Measurements from ENCODE around the gene ZNF37A.
"Not testable (repeated sequence)": the region's sequence is repeated elsewhere in the genome, so short reads cannot be mapped to it uniquely, and the experiment has no call there.

Gene ZNF37A

DNA sequence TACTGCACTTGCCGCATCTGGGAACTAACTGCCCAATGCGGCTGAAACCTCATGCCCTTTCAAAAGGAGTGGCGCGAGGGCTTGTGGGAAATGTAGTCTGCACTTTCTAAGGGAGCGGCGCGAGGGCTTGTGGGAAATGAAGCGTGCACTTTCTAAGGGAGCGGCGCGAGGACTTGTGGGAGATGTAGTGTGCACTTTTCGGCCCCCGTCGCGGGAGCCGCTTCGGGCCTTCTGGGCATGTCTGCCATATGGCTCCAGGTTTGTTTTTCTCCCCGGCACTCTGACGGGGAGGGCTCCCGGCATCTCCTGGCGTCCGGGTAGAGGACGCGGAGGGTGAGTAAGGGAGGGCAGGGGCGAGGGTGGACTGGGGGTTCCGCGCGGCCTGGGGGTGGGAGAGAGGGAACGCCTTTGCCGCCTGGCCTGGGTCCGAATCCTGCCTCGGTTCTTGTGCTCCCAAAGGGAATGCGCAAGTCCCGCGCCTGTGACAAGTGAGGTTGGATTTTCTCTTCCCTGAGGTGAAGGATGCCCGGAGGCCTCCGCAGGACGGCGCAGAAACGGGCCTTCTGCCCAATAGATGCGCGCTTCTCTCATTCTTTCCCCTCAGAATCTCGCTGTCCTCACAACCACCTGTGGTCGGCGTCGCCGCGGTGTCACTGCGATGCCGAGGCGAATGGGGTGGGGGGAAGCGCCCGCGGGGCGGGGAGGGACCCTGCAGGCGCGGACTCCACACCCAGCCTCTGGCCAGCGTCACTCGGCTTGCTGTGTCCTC is at the start of gene ZNF37A:
Gene ZNF37A (plus strand): TSS at position 180 of the 769 bp plus-strand sequence. CDS start 2,281 bp downstream, outside the sequence.
- peak; percentile 78 to 88 (median 82) for DNase-seq (ENCODE audit: low read depth in 3 of 3)

DNA sequence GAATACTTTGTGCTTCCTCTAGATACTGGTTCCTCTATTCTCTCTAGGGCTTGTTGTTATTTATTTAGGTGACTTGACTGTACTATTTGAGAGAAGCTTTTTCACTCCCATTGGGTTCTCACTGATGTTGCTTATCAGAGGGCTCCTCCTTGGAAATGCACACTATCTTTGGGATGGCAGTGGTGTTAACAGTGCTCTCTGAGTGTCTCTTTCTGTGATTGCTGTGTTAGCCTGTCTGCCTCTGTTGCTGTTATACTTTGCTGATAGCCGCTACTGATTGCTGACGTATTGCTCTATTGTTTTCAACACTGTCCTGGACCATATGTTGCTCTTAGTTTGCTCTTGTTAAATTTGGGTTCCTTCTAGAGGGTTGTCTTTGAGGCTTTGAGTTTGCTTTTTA is 49.0 kb upstream of the ZNF37A start:
- no peak for DNase-seq (ENCODE audit: low read depth in 3 of 3)

DNA sequence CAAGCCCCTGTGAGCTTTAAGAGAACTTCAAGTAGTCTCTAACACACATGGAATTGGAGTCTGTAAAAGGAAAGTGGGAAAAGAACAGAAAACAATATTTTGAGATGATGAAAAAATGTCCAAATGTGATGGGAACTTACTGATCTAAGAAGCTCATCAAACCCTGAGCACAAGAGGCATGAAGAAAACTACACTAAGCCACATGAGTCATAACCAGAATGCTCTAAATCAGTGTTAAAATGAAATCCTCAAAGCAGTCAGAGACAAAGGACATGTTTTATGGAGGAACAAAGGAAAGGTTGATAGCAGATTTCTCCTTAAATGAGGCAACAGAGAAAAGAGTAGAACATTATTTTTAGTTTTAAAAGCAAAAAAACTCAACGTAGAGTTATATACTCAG is 46.5 kb upstream of the ZNF37A start:
- no peak for DNase-seq (ENCODE audit: low read depth in 3 of 3)

DNA sequence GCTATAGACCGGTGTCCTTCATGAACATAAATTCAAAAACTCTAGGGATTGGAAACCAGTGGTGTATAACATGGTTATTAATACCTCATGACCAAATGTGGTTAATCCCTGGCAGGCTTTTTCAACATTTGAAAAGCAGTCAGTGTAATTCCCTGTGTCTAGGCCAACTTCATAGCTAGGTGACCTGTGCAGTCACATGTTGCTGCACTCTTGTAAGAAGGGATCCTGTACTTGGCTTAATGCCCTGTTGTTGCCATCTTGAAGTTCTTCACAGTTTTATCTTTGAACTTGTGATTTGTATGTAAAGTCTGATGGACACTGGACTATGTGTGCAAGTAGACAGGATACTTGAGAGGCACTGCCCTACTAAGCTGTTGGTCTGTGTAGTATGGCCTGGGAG is 43.9 kb upstream of the ZNF37A start:
- DNase-seq (ENCODE audit: low read depth in 3 of 3): no peak

DNA sequence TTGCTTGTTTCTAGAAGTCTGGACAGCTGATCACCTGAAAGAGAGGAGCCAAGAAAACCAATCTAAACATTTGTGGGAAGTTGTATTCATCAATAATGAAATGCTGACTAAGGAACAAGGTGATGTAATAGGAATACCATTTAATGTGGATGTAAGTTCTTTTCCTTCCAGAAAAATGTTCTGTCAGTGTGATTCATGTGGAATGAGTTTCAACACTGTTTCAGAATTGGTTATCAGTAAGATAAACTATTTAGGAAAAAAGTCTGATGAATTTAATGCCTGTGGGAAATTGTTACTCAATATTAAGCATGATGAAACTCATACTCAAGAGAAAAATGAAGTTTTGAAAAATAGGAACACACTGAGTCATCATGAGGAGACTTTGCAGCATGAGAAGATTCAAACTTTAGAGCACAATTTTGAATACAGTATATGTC is 39.8 kb upstream of the ZNF37A start:
- no peak for DNase-seq (ENCODE audit: low read depth in 3 of 3)

DNA sequence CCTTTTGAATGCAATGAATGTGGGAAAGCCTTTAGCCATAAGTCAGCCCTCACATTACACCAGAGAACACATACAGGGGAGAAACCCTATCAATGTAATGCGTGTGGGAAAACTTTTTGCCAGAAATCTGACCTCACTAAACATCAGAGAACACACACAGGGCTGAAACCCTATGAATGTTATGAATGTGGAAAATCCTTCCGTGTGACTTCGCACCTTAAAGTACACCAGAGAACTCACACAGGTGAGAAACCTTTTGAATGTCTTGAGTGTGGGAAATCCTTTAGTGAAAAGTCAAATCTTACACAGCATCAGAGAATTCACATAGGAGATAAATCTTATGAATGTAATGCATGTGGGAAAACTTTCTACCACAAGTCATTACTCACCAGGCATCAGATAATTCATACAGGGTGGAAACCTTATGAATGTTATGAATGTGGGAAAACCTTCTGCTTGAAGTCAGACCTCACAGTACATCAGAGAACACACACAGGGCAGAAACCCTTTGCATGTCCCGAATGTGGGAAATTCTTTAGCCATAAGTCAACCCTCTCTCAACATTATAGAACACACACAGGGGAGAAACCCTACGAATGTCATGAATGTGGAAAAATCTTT is 38.8 kb upstream of the ZNF37A start:
- DNase-seq (ENCODE audit: low read depth in 3 of 3): not testable (repeated sequence)

DNA sequence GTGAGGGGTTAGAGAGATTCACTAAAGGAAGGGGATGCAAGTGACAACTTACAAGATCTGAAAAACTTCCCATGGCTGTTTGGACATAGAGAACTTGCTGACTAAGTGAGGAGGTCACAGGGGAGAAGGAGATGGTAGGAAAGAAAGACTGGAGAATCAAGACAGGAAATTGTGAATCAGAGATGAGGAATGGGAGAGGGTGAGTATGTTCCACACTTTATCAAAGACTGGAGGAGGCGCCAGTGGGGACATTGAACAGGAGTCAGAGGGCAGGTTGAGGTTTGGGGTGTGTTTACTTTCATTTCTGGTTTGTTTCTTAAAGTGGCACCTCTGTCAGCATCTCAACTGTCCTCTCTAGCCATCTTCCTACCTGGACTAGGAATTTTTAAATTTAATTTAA is 24.5 kb upstream of the ZNF37A start:
- not testable (repeated sequence) for DNase-seq (ENCODE audit: low read depth in 3 of 3)

DNA sequence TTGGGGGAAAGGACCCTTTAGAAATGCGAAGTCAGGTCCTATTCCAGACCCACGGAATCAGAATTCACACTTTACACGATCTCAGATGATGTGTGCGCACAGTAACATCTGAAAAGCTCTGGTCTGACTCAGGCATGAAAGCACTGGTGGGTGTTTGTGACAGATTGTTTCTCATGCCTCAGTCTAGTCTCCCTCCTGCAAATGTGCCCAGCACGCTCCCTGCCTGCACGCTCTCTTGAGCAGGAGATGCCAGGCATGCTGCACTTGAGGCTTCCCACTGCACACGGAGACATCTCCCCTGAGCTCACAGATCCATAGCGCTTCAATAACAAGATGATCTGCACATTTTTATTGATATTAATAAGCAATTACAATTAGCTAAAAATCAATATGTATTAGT is 23.6 kb upstream of the ZNF37A start:
- no peak for DNase-seq (ENCODE audit: low read depth in 3 of 3)

DNA sequence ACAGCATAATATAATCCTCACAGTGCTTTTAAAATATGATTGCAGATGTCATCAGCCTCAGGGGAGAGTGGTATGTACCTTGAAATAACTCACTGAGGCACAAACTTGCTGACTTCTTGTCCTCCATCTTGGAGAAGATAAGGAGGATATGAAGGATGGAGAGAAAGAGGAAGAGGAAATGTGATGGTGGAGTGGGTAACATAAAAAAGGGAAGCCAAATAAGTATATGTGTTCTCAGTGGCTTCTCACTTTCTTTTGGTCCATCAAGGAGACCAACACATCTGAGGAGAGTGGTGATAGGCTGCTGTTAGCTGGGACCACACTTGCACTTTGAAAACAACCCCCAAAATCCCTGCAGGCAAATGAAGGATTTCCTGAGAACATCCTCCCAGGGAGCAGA is 21.6 kb upstream of the ZNF37A start:
- no peak for DNase-seq (ENCODE audit: low read depth in 3 of 3)

DNA sequence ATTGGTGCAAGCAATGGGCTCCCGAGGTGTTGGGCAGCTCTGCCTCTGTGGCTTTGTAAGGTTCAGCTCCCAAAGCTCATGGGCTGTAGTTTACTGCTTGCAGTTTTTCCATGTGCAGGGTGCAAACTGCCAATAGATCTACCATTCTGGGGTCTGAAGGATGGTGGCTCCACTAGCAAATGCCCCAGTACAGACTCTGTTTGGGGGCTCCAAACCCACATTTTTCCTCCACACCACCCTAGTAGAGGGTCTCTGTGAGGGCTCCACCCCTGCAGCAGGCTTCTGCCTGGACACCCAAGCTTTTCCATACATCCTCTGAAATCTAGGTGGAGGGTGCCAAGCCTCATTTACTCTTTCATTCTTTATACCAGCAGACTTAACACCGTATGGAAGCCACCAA is 17.4 kb upstream of the ZNF37A start:
- DNase-seq (ENCODE audit: low read depth in 3 of 3): no peak

DNA sequence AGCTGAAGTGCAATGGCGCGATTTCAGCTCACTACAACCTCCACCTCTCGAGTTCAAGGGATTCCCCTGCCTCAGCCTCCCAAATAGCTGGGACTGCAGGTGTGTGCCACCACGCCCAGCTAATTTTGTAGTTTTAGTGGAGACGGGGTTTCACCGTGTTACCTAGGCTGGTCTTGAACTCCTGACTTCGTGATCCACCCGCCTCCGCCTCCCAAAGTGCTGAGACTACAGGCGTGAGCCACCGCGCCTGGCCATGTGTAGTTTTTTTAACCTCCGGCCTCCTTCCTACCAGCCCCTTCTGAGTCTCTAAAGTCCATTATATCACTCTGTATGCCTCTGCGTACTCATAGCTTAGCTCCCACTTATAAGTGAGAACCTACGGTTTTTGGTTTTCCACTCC is 819 bp upstream of the ZNF37A start:
- DNase-seq (ENCODE audit: low read depth in 3 of 3): not testable (repeated sequence)

DNA sequence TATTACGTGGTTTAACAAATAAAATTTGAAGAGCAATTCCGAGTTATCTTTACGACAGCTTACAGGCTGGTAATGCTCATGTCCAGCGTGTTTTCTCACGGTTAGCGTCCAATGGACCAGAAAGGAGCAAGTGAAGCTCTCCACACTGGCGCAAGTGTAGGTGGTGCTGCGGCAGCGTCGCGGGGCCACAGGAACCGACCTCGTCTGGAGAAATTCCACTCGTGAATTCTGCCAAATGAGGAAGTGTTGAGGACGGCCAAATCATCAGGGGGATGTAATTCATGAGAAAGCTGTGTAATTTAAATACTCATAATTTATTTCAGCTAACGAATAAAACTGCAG is 350 bp upstream of the ZNF37A start:
- DNase-seq (ENCODE audit: low read depth in 3 of 3): no peak

DNA sequence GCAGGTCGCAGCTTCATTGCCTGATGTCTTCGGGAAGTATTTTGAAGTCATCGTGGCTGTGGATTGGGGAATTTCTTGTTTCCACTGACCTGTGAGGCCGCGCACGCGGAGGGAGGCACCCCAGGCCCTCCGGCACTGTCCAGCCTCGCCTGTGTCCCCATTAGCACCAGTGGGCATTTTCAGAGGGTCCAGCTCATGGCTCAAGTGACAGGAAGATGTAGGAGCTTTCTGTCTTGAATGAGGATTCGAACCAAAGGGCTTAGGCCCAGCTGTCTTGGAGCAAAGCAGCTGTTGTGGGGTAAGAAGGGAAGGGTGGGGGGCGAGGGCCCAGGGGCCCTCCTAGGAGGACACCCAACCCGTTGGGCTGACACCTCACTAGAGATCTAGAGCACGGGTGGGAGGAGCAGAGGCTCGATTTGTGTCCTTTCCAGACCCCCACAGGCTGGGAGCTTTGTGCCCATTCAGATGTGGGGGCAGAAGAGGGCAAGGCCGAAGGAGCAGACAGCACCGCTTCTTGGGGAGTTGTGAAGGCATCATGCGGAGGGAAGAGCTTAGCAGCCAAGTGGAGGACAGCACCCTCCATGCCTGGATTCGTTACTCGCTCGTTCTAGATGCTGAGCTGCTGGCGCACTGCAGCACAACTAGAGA is 914 bp downstream of the ZNF37A start:
- DNase-seq (ENCODE audit: low read depth in 3 of 3): peak in 1 of 3 experiments; percentile 0

DNA sequence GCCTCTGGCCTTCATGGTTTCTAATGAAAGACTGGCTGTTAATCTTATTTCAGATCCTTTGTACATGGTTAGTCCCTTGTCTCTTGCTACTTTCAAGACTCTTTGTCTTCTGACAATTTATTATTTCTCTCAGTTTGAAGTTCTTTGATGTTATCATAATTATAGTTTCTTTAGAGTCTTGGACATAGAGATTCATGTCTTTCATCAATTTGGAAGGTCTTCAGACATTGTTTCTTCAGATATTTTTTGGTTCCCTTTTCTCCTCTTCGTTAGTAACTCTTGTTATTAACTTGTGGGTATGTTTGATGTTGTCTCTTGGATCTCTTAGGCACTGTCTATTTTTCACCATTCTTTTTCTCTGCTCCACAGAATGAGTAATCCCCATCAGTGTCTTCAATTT is 8.7 kb downstream of the ZNF37A start:
- no peak for DNase-seq (ENCODE audit: low read depth in 3 of 3)

DNA sequence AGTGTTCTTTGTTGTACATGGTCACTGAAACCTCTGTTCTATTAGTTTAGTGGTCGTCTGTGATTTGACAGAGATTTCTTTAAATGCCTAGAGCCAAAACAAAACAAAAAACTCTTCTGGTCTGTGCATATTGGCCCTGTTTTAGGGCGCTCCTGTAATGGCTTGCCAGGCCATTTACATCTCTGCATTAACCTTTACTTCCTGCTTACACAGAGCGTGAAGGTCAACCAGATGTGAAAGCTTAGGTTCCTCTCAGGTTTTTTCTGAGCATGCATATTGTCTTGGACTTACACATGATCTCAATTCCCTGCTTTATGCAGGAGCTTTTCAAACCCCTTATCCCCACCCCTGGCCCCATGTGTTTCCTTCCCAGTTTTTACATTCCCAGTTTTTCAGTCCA is 9.6 kb downstream of the ZNF37A start:
- no peak for DNase-seq (ENCODE audit: low read depth in 3 of 3)

DNA sequence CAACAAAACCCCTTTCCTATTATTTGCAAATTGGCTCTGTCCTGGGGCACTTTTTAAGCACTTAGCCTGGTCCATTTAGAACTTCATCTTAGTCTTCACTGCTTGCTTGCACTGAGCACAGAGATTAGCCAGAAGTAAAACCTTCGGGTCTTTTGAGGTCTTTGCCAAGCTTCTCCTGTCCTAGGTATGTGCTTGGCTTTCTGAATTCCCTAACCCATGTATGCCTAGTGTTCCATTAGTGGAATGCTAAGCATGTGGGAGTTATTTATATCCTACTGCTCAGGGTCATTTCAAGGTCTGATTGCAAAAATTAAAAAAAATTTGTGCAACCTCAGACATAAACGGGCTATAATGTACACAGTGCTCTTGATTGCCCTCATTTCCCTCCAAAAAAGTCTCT is 18.0 kb downstream of the ZNF37A start:
- DNase-seq (ENCODE audit: low read depth in 3 of 3): no peak

DNA sequence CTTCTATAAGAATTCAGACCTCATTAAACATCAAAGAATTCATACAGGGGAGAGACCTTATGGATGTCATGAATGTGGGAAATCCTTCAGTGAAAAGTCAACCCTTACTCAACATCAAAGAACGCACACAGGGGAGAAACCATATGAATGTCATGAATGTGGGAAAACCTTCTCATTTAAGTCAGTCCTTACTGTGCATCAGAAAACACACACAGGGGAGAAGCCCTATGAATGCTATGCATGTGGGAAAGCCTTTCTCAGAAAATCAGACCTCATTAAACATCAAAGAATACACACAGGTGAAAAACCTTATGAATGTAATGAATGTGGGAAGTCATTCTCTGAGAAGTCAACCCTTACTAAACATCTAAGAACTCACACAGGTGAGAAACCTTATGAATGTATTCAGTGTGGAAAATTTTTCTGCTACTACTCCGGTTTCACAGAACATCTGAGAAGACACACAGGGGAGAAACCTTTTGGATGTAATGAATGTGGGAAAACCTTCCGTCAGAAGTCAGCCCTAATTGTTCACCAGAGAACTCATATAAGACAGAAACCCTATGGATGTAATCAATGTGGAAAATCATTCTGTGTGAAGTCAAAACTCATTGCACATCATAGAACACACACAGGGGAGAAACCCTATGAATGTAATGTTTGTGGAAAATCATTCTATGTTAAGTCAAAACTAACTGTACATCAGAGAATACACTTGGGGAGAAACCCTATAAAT is 24.1 kb downstream of the ZNF37A start:
- DNase-seq (ENCODE audit: low read depth in 3 of 3): no peak

DNA sequence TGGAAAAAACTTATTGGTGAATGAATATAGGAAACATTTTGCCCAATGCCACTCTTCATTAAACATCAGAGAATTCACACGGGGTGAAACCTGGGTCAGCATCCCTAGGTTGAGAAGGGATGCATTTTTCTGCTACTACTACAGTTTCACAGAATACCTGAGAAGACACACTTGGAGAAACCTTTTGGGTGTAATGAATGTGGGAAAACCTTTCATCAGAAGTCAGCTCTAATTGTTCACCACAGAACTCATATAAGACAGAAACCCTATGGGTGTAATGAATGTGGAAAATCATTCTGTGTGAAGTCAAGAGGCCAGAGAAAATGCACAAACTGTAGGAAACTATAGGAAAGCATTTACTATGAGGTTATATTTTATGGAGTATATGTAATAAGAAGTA is 24.9 kb downstream of the ZNF37A start:
- DNase-seq (ENCODE audit: low read depth in 3 of 3): no peak

DNA sequence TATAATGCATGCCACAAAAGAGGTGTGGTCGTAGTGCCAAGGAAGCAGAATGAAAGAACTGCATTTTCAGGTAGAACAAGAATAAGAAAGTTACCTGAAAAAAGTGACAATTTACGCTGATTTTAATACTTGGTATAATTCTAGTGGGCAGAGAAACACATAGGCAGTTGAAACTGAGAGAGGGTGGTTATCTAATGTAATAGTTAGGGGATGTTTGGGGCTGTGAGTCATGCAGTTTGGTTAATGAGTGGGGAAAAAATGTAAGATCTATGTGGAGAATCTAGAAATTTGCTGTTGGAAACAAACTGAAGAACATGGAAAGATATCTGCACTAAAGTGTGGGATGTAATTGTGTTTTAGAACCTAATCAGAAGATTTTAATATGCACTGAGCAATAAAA is 33.7 kb downstream of the ZNF37A start:
- no peak for DNase-seq (ENCODE audit: low read depth in 3 of 3)

DNA sequence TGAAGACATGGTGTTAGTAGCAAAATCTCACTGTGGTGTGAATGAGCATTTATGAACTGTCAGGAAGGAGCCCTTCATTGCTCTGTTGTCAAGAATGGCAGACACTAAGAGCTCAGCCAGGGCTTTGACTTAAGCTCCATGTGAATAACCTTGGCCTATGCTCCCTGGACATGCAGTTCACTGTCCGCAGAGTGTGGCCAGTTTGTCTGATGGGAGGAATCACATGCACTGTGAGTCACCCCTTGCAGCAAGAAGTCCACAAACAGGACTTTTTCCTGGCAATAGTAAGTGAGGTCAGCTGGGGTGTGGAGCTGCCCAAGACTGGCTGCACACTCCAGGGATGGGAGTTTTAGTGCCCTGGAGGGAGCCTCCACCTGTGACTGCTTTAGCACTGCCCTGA is 49.5 kb downstream of the ZNF37A start:
- no peak for DNase-seq (ENCODE audit: low read depth in 3 of 3)

DNA sequence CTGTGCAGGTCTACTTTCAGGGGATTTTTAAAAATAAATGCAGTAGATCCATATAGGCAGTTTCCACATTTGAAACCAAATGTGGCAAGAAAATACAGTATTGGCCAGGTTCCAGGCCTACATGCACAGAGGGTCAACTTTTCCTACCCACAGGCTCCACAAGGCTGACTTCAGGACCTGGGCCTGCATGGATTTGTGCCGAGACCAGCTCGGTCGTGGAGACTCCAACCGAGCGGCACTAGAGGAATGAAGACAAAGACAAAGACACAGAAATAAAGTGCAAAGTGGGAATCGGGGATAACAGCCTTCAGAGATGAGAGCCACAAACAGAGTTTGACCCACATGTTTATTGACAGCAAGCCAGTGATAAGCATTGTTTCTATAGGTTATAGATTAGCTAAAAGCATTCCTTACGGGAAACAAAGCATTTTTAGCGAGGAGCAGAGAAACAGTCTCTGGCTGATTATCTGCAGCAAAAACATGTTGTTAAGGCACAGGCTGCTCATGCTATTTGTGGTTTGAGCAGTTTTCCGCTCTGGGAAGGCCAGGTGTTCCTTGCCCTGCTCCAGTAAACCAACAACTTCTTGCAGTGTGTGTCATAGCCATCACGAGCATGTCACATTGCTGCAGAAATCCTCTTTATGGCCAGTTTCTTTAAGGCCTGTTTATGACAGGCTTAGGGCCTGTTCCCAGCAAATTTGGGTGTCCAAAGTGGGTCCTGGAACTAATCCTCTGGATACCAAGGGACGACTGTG is 52.6 kb downstream of the ZNF37A start:
- no peak for DNase-seq (ENCODE audit: low read depth in 3 of 3)

DNA sequence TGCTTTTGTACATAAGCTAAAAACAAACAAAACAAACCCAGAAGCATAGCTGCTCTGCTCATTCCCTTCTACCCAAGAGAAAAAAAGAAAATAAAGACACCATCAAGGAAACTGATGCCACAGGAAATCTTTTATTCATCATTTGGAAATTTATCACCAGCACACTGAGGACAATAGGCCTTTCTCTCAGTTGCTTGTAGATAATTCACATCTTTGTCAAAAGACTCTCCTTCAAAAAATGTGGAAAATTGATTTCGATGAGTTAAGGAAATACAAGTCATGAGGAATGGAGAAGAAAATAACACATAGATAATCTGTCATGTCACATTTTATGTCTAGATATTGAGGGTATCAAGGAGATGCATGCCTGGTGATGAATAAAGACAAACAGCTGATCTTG is 53.5 kb downstream of the ZNF37A start:
- DNase-seq (ENCODE audit: low read depth in 3 of 3): no peak

Data from stimulated activated CD4-positive, alpha-beta T cell treated with anti-CD3 and anti-CD28 coated beads, TNF-alpha, amount 100 ng/mL, for 24 hours (primary cell).